Stimulated activated CD4-positive, alpha-beta T cell treated with anti-CD3 and anti-CD28 coated beads, Interleukin-4, amount 100 ng/mL, for 24 hours (primary cell): ENCODE data around the gene ATP5PD.

Experiments used
- DNase-seq: peaks from one replicate; pipeline ENCODE4 v3.0.0-alpha.2; 2020

Gene ATP5PD

DNA sequence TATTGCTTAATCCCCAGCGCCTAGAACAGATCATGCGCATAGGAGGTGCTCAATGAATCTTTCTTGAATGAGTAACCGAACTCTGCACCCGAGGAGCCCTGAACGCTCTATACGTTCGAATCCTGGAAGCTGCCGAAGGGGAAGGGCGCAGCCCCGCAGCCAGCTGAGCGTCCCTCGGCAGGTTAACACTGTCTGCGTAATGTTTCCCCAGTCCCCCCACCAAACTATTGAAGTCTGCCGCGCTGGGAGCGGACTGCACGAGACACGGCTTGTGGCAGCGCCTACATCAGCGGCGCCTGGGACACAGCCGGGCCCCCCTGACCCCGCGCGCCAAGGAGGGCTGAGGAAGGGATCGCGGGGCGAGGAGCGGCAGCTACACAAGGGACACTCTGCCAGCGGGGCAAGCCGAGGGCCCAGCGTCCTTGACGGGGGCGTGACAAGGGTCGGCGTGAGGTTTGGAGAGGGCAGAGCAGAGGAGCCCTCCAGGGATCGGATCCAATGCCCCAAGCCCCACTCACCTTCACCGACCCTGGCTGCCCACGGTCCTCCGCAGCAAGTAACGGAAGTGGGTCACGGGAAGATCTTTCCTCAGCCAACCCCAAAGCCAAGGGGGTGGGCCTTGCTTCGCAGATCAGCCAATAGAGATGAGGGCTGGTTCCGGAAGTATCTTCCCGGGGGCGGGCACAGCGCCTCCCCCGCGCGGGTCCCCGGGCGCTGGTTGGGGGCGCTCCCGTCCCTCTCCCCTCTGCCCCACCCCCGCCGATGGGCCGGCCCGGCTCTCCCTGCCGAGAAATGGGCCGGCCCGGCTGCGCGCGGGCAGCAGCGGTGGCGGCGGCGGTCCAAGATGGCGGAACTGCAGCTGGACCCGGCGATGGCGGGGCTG, at the start of gene ATP5PD, which contains the start of gene KCTD2:
TSS of gene ATP5PD (minus strand) at position 563 of the 883 bp plus-strand sequence. CDS start 4,319 bp downstream, outside the sequence.
TSS of gene KCTD2 (plus strand) at position 819 of the 883 bp plus-strand sequence. CDS start at position 845, 26 bp downstream.
- DNase-seq, result peak; percentile 95

DNA sequence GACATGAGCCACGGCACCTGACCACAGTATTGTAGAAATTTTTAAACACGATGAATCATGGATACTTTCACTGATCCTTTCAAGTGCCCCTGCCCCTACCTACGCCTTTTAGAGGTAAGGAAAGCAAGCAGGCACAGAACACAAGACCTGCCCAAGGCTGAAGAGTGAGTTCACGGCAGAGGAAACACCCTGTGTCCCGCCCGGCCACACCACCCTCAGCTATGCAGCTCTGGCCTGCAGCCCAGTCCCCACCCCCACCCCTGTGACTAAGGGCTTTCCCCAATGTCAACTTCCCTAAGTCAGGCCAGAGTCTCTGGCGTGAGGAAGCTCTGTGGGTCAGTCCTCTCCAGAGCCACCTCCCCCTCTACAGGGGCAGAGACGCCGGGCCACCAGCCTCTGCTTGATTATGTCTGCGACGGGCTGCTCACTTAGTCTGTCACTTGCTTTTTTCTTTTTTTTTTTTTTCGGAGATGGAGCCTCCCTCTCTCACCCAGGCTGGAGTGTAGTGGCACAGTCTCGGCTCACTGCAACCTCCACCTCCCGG, 49.4 kb upstream of the ATP5PD start:
- DNase-seq, result no peak

DNA sequence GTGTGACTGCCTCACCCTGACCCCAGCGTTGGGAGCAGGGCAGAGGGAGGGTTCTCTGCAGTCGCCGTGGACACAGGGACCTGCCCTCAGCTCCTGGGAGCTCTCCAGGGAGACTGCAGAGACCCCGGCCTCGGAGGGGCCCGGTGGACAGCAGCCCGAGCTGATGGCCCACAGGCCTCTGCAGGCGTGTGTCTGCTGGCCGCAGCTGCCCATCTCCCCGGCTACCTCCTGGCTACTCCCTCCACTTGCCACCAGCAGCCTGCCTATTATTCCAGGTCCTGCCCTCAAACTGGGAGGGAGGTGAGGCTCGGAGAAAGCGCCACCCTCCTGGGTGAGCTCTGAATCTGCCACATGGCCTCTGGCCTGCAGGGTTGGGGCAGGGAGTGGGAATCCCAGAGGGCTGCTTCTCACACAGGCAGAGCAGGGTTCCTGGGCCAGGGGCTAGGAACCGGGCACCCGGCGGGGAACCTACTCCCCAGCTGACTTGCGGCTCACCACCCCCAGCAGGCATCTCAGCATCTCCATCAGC, 48.2 kb upstream of the ATP5PD start:
- no peak for DNase-seq

DNA sequence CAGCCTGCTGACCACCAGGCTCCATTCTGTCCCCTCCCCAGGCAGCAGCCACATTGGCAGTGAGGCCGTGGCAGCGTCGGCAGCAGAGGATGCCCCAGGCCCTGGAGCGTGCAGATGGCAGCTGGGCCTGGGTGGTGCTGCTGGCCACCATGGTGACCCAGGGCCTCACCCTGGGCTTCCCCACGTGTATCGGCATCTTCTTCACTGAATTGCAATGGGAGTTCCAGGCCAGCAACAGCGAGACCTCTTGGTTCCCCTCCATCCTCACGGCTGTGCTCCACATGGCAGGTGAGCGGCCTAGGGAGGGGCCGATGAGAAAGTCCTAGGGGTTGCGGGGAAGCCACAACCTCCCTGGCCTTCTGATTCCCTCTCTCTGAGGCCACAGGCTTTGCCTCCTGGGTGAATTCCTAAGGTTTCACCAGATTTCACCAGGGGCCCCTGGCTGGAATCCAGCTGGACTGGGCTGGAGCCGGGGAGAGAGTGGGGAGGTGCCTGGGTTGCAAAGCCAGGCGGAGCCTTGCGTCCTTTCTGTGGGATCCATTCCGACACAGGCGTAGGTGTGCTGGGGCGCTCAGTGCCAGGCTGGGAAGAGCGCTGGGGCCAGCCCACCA, 46.9 kb upstream of the ATP5PD start:
- DNase-seq, result no peak

DNA sequence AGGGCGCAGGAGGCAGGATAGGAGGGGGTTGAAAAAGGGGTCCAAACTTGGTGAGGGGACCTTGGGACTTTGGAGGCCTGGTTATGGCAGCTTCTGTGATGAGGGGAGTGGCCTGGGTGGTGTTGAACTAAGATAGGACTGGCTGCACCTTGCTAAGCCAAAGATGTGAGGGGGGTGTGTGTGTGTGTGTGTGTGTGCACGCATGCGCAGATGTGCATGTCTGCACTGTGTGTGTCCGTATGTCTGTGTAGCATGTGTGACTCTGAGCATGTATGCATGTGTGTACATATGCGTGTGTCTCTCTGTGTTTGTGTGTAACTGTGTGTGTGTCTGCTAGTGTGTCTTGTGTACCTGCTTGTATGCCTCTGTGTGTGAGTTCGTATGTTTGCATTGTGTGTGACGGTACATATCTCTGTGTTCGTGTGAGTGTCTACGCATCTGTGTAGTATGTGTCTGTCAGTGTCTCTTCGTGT, 45.1 kb upstream of the ATP5PD start:
- DNase-seq, result no peak

DNA sequence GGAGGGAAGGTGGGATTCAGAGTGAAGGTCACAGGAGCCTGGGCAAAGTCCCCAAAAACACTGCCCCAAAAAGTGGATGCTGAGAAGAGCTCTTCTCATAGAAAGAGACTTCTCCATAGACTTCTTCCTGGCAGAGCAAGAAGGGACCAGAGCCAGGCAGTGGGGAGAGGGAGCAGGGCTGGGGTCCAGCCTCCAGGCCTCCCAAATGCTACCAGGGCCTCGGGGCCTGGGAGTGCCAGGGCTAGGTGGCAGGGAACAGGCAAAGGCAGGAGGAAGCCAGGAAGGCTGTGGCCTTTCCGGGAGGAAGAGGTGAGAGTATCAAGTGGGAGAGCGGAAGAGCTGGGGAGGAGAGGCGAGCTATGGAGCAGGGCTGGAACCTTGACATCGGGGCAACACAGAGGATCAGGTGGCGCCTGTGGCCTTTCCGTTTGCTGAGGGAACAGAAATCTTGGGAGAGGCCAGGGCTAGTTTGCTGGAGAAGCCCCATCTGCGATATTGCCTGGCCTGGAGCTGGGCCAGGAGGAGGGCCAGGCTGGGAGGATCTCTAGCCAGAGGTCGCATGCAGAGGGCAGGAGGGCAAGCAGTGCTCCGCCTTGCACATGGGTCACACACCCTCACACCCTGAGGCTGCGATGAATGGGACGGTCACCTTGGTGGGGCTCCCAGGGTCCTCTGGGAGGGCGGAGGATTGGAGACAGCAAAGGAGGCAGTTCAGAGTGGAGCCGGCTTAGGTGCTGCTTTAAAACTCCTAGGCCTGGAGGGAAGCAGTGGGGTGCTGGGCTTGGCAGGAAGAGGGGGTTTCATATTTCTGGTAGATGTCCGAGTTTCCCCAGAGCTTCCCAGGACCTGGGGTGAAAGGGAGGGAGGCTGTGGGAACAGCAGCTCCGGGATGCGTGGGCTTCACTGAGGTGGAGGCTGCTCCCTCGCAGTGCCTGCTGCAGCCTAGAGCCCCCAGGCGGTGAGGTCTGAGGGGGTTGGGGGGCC, 44.4 kb upstream of the ATP5PD start:
- no peak for DNase-seq

DNA sequence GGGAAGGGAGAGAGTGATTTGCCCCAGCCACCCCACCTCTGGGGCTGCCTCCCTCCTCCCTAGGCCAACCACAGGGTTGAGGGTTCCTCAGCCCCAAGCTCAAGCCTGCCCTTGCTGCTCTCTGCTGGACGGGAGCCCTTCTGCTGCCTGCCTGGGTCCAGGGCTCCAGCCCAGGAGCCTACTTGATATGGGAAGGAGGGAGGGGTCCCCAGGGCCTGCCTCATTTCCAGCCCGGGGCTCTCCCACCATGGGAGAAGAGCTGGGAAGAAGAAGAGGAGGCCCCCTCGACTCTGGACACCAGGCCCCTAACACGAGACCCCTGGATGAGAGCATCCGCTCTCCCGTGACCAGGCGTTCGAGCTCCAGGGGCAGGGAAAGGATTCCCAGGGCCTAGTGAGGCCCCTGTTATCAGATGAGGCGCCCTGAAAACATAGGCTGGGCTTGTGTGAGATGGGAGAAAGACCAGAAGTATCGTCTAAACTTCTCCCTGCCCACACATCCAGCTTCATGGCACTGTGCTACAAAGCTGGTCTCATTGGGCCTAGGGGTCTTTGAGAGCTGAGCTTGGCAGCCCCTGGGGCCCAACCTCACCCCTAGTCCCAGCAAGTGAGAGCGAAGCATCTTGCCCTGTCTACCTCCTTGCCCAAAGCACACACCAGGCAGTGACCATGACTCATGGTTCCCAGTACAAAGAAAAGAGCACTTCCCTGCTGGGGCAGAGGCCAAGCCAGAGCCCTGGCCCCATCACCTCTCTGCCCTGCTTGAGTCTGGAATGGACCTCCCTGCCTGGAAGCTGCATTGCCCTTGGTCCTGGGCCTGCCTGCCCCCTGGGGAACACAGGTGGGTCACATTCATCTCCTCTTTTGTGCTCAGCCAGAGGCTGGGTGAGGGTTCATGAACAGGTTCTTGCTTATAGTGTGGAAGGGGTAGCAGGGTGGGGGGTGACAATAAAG, 42.0 kb upstream of the ATP5PD start:
- no peak for DNase-seq

DNA sequence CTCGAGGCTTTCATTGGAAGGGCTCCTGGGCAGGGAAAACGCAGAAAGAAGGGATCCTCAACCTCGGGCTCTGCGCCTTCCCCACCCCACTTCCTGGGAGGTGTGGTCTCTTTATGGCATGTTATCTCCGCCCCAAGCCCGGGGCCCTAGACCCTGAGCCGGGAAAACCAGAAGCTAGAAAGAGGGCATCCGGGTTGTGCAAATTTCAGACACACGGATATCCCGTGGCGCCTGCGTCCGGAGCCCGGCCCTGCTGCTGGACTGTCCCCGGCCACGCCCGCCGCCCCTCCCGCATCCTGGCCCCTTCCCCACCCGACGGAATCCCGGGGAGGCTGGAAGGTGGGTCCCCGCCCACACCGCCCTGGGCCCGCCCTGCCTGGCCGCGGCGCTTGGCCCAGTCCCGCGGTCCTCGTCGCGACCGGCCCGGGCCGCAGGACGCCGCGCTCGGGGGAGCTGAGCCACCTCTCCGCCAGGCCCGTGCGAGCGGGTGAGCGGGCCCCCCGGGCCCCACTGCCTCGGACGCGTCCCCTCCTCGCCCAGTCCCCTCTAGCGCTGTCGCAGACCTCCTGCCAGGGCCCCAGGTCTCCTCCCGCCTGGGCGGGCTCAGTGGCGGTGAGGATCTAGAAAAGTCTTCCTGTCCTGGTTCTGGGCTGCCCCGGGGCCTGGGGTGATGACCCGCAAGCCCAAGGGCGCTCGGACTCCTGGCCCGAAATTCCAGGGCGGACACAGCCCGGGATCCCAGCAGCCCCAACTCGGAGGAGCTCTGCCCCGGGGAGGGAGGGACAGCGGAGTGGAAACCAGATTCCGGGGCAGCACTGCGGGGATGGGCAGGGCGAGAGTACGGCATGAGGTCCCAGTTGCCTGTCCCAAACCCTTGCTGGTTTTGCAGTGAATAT, 41.0 kb upstream of the ATP5PD start, which contains the start of gene SLC16A5:
TSS of gene SLC16A5 (plus strand) at position 397 of the 896 bp plus-strand sequence. CDS start 5,683 bp downstream, outside the sequence.
- peak; percentile 44 for DNase-seq

DNA sequence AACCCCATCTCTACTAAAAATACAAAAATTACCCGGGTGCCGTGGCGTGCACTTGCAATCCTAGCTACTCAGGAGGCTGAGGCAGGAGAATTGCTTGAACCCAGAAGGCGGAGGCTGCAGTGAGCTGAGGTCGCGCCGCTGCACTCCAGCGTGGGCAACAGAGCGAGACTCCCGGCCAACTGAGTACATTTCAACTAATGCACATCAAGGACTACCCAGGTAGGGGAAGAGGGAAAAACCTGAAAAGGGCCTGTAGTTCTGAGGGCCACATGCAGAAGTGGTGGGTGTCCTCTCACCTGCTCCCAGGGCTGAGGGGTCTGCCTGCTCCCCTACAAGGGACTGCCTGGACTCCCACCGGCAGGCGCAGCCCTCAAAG, 40.4 kb upstream of the ATP5PD start:
- DNase-seq, result no peak

DNA sequence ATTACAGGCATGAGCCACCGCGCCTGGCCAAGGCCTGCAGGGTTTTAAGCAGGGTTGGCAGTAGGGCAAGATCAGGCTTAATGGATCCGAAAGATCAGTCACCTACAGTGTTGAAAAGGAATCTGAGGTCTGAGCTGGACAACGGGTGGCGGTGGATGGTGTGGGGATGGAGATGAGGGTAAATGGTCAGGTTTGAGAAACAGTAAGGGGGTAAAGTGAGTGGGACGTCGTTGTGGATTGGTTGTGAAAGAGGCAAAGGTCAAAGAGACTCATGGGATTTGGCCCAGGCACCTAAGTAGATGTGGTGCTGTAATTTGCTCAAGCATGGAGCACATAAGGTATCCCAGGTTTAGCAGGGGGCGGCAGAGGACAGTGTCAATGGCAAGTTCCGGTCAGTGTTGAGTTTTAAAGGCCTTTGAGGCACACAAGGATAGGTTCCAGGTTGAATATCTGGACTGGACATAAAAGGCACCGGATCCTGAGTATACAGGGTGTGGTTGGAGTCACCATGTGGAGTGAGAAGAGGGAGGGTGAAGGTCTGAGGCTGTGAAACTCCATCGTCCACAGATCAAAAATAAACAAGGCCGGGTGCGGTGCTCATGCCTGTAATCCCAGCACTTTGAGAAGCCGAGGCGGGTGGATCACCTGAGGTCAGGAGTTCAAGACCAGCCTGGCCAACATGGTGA, 39.9 kb upstream of the ATP5PD start:
- no peak for DNase-seq

DNA sequence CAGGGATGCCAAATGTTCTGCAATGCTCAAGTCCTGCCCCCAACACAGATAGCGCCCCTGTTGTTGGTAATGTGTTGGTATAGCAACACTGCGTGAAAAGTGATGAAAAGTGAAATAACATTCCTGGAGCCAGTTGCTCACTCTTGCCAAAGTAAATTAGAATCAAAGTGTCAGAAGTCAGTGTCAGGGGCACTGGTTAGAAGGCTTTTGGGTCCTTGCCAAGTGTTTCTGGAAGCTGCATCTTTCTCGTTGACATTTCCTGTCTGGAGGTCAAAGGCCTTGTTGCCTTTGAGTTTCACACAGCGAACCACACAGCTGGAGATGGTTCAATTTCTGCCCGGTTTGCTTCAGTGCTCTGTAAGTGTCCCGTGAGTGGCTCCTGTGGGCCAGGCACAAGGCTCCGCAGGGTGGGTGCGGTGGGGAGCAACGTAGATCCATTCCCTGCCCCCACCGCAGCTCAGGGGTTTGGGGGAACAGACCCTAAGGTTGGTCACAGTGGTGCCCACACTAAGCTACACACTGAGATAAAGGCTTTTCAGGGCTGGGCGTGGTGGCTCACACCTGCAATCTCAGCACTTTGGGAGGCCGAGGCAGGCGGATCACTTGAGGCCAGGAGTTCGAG, 37.4 kb upstream of the ATP5PD start:
- no peak for DNase-seq

DNA sequence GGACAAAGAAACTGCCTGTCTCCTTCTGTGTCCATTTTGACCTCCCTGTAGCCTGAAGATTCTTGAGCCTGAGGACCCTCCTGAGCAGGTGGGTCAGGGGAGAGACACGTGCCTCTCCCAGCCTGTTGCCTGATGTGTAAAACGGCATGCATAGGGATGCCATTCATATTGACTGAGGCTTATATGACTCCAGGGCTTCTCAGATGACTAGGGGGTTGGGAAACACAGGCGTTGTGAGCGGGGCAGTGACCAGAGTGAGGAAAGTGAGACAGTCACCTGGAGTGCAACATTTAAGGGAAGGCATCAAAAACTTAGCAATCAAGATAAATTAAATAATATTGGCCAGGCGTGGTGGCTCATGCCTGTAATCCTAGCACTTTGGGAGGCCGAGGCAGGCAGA, 35.9 kb upstream of the ATP5PD start:
- DNase-seq, result no peak

DNA sequence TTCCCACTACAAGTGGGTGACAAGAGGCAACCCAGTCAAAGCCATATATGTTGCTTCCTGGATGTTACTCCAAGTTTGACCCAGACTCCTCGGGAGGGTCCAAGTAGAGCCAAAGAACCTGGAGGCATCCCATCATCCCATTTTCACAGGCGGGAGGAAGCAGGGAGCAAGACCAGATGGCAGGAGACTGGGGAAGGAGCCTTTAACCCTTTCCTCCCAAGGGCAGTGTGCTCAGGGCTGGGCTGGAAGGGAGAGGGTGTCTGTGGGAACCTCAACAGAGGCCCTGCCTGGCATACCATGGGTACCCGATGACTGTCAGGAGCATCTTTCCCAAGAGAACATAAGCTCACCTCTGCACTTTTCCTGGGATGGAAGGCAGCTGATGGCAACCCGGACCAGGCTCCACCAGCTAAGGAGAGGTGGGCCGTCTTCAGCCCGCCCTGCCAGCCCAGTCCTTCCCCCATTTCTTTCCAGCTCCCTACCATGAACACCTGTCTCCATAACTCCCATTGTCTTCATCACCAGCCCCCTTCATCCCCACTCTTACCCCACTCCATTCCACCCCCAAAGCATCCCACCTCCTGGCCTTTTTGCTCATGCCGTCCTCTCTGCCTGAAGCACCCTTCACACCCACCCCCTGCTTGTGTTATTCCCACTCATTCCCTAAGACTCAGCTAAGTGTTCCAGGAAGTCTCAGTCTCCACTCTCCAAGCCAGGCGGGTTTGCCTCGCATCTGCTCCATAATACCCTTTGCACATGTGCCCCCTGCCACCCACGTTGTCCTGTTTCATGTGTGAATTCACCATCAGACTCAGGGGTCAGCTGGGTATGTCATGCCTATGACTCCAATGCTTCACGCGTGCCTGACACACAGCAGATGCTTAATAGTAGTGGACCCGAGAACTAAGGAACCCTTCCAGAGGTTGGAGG, 35.1 kb upstream of the ATP5PD start:
- no peak for DNase-seq

DNA sequence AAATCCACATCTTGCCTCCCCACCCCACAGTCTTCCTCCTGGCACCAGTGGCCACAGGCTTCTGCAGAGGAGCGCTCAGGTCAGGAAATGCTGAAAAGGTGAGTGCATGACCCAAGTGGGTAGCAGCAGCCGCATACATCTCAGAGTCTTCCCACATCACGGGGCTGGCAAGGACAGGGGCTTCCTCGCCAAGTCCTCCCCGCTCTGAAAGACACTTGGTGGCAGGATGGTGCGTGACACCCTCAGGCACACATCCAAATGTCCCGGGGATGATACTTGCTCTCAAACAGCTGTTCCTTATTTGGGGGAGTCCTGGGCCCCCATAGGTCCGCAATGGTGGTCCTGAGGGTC, 32.2 kb upstream of the ATP5PD start:
- DNase-seq, result no peak

DNA sequence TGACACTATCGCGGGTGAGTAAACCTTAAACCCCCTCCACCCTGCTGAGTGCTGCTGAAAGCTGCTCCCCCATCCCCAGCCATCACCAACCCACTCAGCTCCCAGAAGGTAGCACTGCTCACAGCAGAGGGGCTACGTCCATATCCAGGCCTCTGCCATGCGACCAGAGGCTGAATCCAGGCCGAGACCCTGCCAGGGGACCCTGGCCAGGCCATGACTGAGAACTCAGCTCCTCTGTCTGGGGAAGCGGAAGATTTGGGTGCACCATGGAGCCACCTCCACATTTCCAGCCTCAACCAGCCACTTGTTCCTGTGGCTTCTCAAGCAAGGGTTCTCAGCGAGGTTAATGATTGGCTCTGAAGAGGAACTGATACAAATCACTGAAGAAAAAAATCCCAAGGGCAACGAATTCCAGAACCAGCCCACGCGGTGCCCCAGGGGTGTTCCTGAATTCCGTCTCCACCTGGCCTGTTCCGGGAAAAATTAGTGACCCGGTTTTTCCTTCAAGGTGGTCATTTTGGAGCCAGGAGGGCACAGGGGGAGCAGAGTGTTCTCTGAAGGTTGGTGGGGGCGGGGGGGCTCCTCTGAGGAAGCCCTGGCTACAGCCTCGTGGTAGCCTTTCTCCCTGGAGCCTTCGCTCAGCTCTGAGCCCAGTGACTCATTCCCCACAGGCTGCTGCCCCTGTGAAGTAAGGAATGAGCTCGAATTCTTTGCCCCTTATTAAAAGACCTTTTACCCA, 31.7 kb upstream of the ATP5PD start:
- DNase-seq, result no peak

DNA sequence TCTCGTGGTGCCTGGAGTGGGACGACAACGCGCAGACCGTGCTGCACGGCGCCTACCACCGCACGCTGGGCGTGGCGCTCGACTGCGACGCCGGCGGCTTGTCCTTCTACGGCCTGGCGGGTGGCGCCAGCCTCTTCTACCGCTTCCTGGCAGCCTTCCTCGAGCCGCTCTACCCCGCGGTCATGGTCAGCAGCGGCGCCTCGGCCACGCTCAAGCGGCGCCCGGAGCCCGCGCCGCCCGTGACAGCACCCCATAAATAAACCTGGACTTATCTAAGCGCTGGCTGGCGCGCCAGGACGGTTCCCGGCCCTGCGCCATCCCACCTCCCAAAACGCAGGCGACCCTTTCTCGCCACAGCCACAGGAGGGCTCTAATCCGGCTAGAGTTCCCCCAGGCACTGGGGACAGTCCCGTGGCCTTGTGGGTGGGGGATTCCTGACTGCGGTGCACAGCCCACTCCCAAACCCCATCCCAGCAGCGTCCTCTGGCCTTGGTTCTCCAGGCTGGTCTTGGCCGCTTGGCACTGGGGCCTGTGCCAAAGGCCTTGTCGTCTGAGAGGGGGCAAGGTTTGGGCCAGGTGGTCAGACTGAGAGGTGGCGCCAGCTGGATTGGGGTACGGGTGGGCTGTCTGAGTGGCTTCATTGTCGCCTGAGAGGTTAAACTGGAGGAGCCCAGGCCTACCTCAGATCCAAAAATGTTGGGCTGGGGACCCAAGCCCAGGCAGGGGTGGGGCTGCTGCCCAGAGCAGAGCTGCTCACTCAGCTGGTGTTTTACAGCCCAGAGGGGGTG, 30.9 kb upstream of the ATP5PD start:
- peak; percentile 54 for DNase-seq
